SK-N-SH treated with all-trans-retinoic acid at 6 μM for 48 hours (cell line): Measurements from ENCODE around the gene ANO8.
A peak's percentile ranks its signal among the peaks of the same experiment; 100 is the strongest.

Experiments
- ATAC-seq: fragments of 200-7000 bp; cut with Tn5 transposase; 3 replicates; pipeline ENCODE4 v1.9.1; 2020; ENCODE audit warnings: mild to moderate bottlenecking, moderate library complexity
- ARNTL ChIP-seq: fragments of 450-650 bp; formaldehyde crosslinking; IDR thresholded peaks from 2 replicates; pipeline ENCODE4 v1.5.0; 2020; ENCODE audit warnings: low read depth, mild to moderate bottlenecking, moderate library complexity, borderline replicate concordance
- BACH2 ChIP-seq: fragments of 250-450 bp; sonication (Bioruptor Pico); IDR thresholded peaks from 2 replicates; pipeline ENCODE4 v1.9.0; 2021; ENCODE audit warnings: mild to moderate bottlenecking, borderline replicate concordance
- CSDC2 ChIP-seq: fragments of 250-450 bp; sonication (Bioruptor Pico); IDR thresholded peaks from 2 replicates; pipeline ENCODE4 v1.5.0; 2020; ENCODE audit warnings: mild to moderate bottlenecking, moderate library complexity
- ESRRG ChIP-seq: fragments of 250-450 bp; sonication (Bioruptor Pico); IDR thresholded peaks from 2 replicates; pipeline ENCODE4 v1.6.1; 2021; ENCODE audit warnings: mild to moderate bottlenecking
- GLIS3 ChIP-seq: fragments of 250-450 bp; sonication (Bioruptor Pico); IDR thresholded peaks from 2 replicates; pipeline ENCODE4 v1.5.0; 2020; ENCODE audit warnings: mild to moderate bottlenecking, moderate library complexity
- OSR1 ChIP-seq: fragments of 250-450 bp; sonication (Bioruptor Pico); IDR thresholded peaks from 2 replicates; pipeline ENCODE4 v1.8.0; 2022; ENCODE audit warnings: moderate library complexity, mild to moderate bottlenecking, inconsistent platforms
- PPARA ChIP-seq: fragments of 250-450 bp; sonication (Bioruptor Pico); IDR thresholded peaks from 2 replicates; pipeline ENCODE4 v1.5.0; 2020; ENCODE audit warnings: mild to moderate bottlenecking, borderline replicate concordance
- RARB ChIP-seq: fragments of 250-450 bp; sonication (Bioruptor Pico); IDR thresholded peaks from 2 replicates; pipeline ENCODE4 v1.8.0; 2021; ENCODE audit warnings: mild to moderate bottlenecking, moderate library complexity
- ZC3H10 ChIP-seq: fragments of 250-450 bp; sonication (Bioruptor Pico); IDR thresholded peaks from 2 replicates; pipeline ENCODE4 v1.5.1; 2021; ENCODE audit warnings: mild to moderate bottlenecking, moderate library complexity
- ZFP3 ChIP-seq: fragments of 250-450 bp; sonication (Bioruptor Pico); IDR thresholded peaks from 2 replicates; pipeline ENCODE4 v1.5.0; 2020; ENCODE audit warnings: mild to moderate bottlenecking, moderate library complexity
- ZFP30 ChIP-seq: fragments of 450-650 bp; formaldehyde crosslinking; IDR thresholded peaks from 2 replicates; pipeline ENCODE4 v1.5.0; 2022; ENCODE audit warnings: mild to moderate bottlenecking, moderate library complexity
- ZNF565 ChIP-seq: fragments of 450-650 bp; formaldehyde crosslinking; conservative IDR thresholded peaks from 2 replicates; pipeline ENCODE4 v1.5.0; 2020; ENCODE audit warnings: low read depth, mild to moderate bottlenecking, moderate library complexity
- ZNF70 ChIP-seq: fragments of 450-650 bp; formaldehyde crosslinking; IDR thresholded peaks from 2 replicates; pipeline ENCODE4 v1.5.0; 2020; ENCODE audit warnings: mild to moderate bottlenecking, moderate library complexity
- ZNF8 ChIP-seq: fragments of 450-650 bp; formaldehyde crosslinking; IDR thresholded peaks from 2 replicates; pipeline ENCODE4 v1.5.0; 2020; ENCODE audit warnings: mild to moderate bottlenecking, moderate library complexity
- TF ChIP-seq, protein P1 (sequence below): fragments of 250-450 bp; sonication (Bioruptor Pico); IDR thresholded peaks from 2 replicates; pipeline ENCODE4 v1.8.0; 2020; ENCODE audit warnings: mild to moderate bottlenecking, moderate library complexity, borderline replicate concordance
- TF ChIP-seq, protein P2 (sequence below): fragments of 250-450 bp; sonication (Bioruptor Pico); IDR thresholded peaks from 2 replicates; pipeline ENCODE4 v1.5.1; 2020; ENCODE audit warnings: low read depth, mild to moderate bottlenecking, moderate library complexity
- TF ChIP-seq, protein P3 (sequence below): fragments of 250-450 bp; sonication (Bioruptor Pico); IDR thresholded peaks from 2 replicates; pipeline ENCODE4 v1.8.0; 2021; ENCODE audit warnings: low read depth, mild to moderate bottlenecking, moderate library complexity, borderline replicate concordance
- TF ChIP-seq, protein P4 (sequence below): fragments of 250-450 bp; sonication (Bioruptor Pico); IDR thresholded peaks from 2 replicates; pipeline ENCODE4 v1.5.1; 2021; ENCODE audit warnings: mild to moderate bottlenecking, moderate library complexity
- TF ChIP-seq, protein P5 (sequence below): fragments of 250-450 bp; sonication (Bioruptor Pico); IDR thresholded peaks from 2 replicates; pipeline ENCODE4 v1.5.0; 2020; ENCODE audit warnings: mild to moderate bottlenecking, moderate library complexity

ANO8 gene

DNA sequence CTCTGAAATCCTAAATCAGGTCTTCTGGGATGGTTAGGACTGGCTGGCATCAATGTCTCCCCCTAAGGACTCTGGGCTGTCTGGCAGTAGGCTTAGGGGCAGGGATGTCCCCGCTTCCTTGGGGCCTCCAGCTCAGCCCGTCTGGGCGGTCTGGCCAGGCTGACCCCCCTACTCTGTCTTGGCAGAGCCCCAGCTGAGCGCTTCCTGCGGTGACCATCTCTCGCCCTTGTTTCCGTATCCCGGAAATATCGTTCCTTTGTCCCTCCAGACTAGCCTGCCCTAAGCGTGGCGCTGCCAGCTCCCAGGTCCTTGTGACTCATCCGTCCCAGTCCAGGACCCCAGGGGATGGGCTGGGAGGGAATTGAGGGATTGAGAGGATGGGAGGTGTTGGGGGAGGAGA is 14.0 kb upstream of the ANO8 start:
- peak; percentile 66 for ATAC-seq
- TF ChIP-seq, protein P1, sequence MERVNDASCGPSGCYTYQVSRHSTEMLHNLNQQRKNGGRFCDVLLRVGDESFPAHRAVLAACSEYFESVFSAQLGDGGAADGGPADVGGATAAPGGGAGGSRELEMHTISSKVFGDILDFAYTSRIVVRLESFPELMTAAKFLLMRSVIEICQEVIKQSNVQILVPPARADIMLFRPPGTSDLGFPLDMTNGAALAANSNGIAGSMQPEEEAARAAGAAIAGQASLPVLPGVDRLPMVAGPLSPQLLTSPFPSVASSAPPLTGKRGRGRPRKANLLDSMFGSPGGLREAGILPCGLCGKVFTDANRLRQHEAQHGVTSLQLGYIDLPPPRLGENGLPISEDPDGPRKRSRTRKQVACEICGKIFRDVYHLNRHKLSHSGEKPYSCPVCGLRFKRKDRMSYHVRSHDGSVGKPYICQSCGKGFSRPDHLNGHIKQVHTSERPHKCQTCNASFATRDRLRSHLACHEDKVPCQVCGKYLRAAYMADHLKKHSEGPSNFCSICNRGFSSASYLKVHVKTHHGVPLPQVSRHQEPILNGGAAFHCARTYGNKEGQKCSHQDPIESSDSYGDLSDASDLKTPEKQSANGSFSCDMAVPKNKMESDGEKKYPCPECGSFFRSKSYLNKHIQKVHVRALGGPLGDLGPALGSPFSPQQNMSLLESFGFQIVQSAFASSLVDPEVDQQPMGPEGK (CRISPR knock-in tag) = no peak
- TF ChIP-seq ZFP30 (CRISPR knock-in tag) (no peak), ZNF8 (CRISPR knock-in tag) (no peak; the same call in 1 of the 2 replicates), RARB (no peak)
- TF ChIP-seq, all 23 proteins: peak for 0

DNA sequence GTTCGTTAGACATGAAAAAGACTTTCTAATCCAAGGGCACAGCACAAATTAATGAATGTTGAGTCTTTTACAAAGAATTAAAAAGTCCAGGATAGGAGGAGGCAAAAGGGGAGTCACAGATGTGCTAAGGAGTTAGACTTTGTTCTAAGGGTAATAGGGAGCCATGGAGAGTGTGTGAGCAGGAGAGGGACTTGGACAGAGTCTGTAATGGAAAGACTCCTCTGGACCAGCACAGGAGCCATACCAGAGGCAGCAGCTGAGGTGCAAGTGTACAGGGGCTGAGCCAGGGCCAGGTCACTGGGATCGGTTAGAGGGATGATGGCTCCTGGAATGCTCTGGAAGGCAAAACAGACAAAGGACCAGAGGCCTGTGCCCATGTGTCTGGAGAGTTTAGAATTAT is 13.2 kb upstream of the ANO8 start:
- ATAC-seq = no peak
- no peak for TF ChIP-seq GLIS3
- TF ChIP-seq, protein P1 (CRISPR knock-in tag) = no peak
- TF ChIP-seq ZFP3 (CRISPR knock-in tag) = no peak
- no peak for TF ChIP-seq ZNF8 (CRISPR knock-in tag)
- TF ChIP-seq, protein P2, sequence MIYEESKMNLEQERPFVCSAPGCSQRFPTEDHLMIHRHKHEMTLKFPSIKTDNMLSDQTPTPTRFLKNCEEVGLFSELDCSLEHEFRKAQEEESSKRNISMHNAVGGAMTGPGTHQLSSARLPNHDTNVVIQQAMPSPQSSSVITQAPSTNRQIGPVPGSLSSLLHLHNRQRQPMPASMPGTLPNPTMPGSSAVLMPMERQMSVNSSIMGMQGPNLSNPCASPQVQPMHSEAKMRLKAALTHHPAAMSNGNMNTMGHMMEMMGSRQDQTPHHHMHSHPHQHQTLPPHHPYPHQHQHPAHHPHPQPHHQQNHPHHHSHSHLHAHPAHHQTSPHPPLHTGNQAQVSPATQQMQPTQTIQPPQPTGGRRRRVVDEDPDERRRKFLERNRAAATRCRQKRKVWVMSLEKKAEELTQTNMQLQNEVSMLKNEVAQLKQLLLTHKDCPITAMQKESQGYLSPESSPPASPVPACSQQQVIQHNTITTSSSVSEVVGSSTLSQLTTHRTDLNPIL (CRISPR knock-in tag) = no peak
- no peak for TF ChIP-seq ZFP30 (CRISPR knock-in tag)
- TF ChIP-seq CSDC2 (CRISPR knock-in tag) = no peak
- TF ChIP-seq, protein P3, sequence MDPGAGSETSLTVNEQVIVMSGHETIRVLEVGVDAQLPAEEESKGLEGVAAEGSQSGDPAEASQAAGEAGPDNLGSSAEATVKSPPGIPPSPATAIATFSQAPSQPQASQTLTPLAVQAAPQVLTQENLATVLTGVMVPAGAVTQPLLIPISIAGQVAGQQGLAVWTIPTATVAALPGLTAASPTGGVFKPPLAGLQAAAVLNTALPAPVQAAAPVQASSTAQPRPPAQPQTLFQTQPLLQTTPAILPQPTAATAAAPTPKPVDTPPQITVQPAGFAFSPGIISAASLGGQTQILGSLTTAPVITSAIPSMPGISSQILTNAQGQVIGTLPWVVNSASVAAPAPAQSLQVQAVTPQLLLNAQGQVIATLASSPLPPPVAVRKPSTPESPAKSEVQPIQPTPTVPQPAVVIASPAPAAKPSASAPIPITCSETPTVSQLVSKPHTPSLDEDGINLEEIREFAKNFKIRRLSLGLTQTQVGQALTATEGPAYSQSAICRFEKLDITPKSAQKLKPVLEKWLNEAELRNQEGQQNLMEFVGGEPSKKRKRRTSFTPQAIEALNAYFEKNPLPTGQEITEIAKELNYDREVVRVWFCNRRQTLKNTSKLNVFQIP = no peak
- TF ChIP-seq ESRRG (CRISPR knock-in tag) = no peak
- TF ChIP-seq, protein P4, sequence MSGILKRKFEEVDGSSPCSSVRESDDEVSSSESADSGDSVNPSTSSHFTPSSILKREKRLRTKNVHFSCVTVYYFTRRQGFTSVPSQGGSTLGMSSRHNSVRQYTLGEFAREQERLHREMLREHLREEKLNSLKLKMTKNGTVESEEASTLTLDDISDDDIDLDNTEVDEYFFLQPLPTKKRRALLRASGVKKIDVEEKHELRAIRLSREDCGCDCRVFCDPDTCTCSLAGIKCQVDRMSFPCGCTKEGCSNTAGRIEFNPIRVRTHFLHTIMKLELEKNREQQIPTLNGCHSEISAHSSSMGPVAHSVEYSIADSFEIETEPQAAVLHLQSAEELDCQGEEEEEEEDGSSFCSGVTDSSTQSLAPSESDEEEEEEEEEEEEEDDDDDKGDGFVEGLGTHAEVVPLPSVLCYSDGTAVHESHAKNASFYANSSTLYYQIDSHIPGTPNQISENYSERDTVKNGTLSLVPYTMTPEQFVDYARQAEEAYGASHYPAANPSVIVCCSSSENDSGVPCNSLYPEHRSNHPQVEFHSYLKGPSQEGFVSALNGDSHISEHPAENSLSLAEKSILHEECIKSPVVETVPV (CRISPR knock-in tag) = no peak
- TF ChIP-seq, protein P5, sequence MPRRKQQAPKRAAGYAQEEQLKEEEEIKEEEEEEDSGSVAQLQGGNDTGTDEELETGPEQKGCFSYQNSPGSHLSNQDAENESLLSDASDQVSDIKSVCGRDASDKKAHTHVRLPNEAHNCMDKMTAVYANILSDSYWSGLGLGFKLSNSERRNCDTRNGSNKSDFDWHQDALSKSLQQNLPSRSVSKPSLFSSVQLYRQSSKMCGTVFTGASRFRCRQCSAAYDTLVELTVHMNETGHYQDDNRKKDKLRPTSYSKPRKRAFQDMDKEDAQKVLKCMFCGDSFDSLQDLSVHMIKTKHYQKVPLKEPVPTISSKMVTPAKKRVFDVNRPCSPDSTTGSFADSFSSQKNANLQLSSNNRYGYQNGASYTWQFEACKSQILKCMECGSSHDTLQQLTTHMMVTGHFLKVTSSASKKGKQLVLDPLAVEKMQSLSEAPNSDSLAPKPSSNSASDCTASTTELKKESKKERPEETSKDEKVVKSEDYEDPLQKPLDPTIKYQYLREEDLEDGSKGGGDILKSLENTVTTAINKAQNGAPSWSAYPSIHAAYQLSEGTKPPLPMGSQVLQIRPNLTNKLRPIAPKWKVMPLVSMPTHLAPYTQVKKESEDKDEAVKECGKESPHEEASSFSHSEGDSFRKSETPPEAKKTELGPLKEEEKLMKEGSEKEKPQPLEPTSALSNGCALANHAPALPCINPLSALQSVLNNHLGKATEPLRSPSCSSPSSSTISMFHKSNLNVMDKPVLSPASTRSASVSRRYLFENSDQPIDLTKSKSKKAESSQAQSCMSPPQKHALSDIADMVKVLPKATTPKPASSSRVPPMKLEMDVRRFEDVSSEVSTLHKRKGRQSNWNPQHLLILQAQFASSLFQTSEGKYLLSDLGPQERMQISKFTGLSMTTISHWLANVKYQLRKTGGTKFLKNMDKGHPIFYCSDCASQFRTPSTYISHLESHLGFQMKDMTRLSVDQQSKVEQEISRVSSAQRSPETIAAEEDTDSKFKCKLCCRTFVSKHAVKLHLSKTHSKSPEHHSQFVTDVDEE (CRISPR knock-in tag) = no peak
- no peak for TF ChIP-seq ZNF70 (CRISPR knock-in tag)
- no peak for TF ChIP-seq ZC3H10
- no peak for TF ChIP-seq ARNTL (CRISPR knock-in tag)
- TF ChIP-seq, all 23 proteins: peak for 0

DNA sequence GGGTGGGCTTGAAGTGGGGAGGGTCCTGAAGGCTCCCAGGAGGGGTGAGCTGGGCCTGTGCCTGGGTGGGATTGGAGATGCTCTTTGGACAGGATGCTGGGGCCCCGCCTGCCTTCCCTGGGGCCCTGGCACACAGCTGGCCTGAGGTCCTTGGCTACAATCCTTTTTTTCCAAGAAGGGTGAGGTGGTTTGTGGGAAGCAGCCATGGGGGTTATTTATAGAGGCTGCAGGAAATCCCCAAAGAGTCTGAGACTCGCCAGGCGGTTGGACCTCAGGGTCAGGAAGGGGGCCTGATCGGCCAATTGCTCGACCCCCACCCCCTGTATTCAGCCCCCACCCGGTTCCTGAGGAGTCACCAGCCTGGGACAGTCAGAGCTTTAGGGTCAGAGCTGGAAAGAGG is 12.7 kb upstream of the ANO8 start:
- TF ChIP-seq RARB (no peak), GLIS3 (no peak), PPARA (CRISPR knock-in tag) (no peak), CSDC2 (CRISPR knock-in tag) (no peak), ESRRG (CRISPR knock-in tag) (no peak), ZNF70 (CRISPR knock-in tag) (no peak), BACH2 (CRISPR knock-in tag) (no peak), ZNF565 (CRISPR knock-in tag) (no peak), OSR1 (no peak)
- TF ChIP-seq, protein P1 (CRISPR knock-in tag) = no peak
- TF ChIP-seq, protein P4 (CRISPR knock-in tag) = no peak
- TF ChIP-seq, protein P2 (CRISPR knock-in tag) = no peak

More for the DNA sequence above, 12.7 kb upstream of the ANO8 start:
- no peak for ATAC-seq
